ENCODE results near the gene MMP13.
"Not testable (repeated sequence)": the region's sequence is repeated elsewhere in the genome, so short reads cannot be mapped to it uniquely, and the experiment has no call there.

MMP13 gene

DNA sequence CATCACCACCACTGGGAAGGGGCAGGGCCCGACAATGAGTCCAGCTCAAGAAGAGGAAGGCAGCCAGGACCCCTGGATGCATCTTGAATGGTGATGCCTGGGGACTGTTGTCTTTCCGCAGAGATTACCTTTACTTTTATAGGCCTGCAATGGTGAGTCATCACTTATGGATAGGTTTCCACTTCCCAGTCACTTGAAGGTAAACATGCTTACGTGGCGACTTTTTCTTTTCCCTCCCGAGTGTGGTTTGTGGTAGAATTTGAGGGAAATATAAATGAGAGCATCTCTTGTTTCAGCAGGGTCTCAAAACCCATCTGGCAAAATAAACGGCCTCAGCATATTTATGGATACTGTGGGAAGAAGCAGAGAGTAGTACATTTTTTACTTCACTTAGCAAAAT lies at the start of gene MMP13:
MMP13 (minus strand) TSS at position 109 of the 400 bp plus-strand sequence; CDS start at position 82, 27 bp downstream.
- Histone ChIP-seq H3K4me3 (ENCODE audit: low read depth in 1 of 5, low read length in 5 of 5) (no peak within 1 kb of the TSS), H3K4me1 (ENCODE audit: control insufficient read depth in 5 of 5, insufficient read depth in 5 of 5, low read length in 5 of 5) (no peaks in the 10 kb centered on the region), H3K27me3 (ENCODE audit: control insufficient read depth in 5 of 5, insufficient read depth in 4 of 5, low read length in 5 of 5) (no peaks in the 10 kb centered on the region), H3K9me3 (ENCODE audit: control insufficient read depth in 5 of 5, low read length in 5 of 5) (no peaks in the 10 kb centered on the region), H3K27ac (ENCODE audit: low read depth, low read length) (no peak within 1 kb of the TSS), H3K36me3 (ENCODE audit: control insufficient read depth in 5 of 5, insufficient read depth in 5 of 5, low read length in 5 of 5) (no peaks in the 10 kb centered on the region), H3K9ac (ENCODE audit: low read length in 5 of 5) (no peak within 1 kb of the TSS)

DNA sequence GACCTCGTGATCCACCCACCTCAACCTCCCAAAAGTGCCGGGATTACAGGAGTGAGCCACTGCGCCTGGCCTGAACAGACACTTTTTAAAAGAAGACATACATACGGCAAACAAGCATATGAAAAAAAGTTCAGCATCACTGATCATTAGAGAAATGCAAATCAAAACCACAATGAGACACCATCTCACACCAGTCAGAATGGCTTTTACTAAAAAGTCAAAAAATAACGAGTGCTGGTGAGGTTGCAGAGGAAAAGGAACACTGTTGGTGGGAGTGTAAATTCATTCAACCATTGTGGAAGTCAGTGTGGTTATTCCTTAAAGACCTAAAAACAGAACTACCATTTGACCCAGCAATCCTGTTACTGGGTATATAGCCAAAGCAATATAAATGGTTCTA lies 48.7 kb upstream of the MMP13 start:
- not testable (repeated sequence) for H3K9me3 ChIP-seq (ENCODE audit: control insufficient read depth in 5 of 5, low read length in 5 of 5); H3K4me3 ChIP-seq (ENCODE audit: low read depth in 1 of 5, low read length in 5 of 5); H3K36me3 ChIP-seq (ENCODE audit: control insufficient read depth in 5 of 5, insufficient read depth in 5 of 5, low read length in 5 of 5); H3K27ac ChIP-seq (ENCODE audit: low read depth, low read length); H3K27me3 ChIP-seq (ENCODE audit: control insufficient read depth in 5 of 5, insufficient read depth in 4 of 5, low read length in 5 of 5); H3K4me1 ChIP-seq (ENCODE audit: control insufficient read depth in 5 of 5, insufficient read depth in 5 of 5, low read length in 5 of 5); H3K9ac ChIP-seq (ENCODE audit: low read length in 5 of 5)

DNA sequence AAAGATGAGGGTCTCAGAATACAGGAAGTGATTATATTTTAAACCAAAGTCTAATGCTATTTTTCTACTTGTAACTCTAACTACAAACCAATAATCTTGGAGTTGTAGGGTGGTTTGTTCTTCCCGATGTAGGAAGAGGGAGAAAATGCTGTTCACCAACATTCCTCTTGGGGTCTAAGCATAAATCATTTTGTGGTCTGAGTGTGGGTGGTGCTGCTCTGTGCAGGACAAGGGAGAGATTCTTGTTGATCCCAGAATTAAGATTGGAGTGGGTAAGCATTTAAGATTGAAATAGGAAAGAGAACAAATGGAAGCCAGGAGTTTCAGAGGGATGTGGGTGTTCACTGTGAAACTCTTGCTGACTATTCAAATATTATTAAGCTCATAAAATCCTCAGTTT lies 38.6 kb upstream of the MMP13 start:
- no peak overlapping the region for H3K4me3 ChIP-seq (ENCODE audit: low read depth in 1 of 5, low read length in 5 of 5)
- H3K36me3 ChIP-seq (ENCODE audit: control insufficient read depth in 5 of 5, insufficient read depth in 5 of 5, low read length in 5 of 5) = no peaks in the 10 kb centered on the region
- no peaks in the 10 kb centered on the region for H3K4me1 ChIP-seq (ENCODE audit: control insufficient read depth in 5 of 5, insufficient read depth in 5 of 5, low read length in 5 of 5)
- no peak overlapping the region for H3K9ac ChIP-seq (ENCODE audit: low read length in 5 of 5)
- H3K9me3 ChIP-seq (ENCODE audit: control insufficient read depth in 5 of 5, low read length in 5 of 5) = no peaks in the 10 kb centered on the region
- no peaks in the 10 kb centered on the region for H3K27me3 ChIP-seq (ENCODE audit: control insufficient read depth in 5 of 5, insufficient read depth in 4 of 5, low read length in 5 of 5)
- H3K27ac ChIP-seq (ENCODE audit: low read depth, low read length) = no peak overlapping the region

DNA sequence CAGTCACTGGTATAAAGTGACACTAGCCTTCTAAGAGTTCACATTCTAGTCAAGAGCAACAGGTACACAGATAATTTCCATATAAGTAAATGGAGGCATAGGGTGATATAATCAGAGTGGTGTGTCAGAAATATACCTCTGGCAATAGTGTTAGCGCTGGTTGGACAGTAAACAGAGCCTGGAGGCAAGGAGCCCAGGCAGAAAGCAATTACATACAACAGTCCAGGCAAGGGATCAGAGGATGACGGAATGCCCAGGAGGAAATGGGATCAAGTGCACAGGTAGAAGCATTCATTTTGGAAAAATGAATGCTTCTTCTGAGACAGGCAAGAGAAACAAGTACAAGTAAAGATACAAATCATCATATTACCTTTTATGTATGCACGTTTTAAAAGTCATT lies 36.2 kb upstream of the MMP13 start:
- Histone ChIP-seq H3K9me3 (ENCODE audit: control insufficient read depth in 5 of 5, low read length in 5 of 5) (no peaks in the 10 kb centered on the region), H3K27me3 (ENCODE audit: control insufficient read depth in 5 of 5, insufficient read depth in 4 of 5, low read length in 5 of 5) (no peaks in the 10 kb centered on the region), H3K4me1 (ENCODE audit: control insufficient read depth in 5 of 5, insufficient read depth in 5 of 5, low read length in 5 of 5) (no peaks in the 10 kb centered on the region), H3K27ac (ENCODE audit: low read depth, low read length) (no peak overlapping the region), H3K36me3 (ENCODE audit: control insufficient read depth in 5 of 5, insufficient read depth in 5 of 5, low read length in 5 of 5) (no peaks in the 10 kb centered on the region), H3K9ac (ENCODE audit: low read length in 5 of 5) (no peak overlapping the region), H3K4me3 (ENCODE audit: low read depth in 1 of 5, low read length in 5 of 5) (no peak overlapping the region)

DNA sequence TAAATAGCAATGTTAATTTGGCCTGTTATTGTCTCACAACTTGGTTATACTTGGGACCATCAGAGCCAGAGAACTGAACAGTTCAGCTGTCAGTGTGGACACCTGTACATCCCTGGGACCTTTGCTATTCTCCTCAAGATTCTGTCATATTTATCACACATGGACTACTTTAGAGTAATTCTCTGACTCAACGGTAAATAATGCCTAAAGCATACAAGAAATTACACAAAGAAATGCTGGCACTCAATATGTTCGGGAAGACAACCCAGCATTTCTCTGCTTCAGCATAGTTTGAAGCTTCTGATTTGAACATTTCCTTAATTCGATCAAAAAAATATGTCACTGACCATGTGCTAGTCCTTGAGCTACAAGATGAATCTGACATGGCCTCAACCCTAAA lies 34.6 kb upstream of the MMP13 start:
- no peaks in the 10 kb centered on the region for H3K36me3 ChIP-seq (ENCODE audit: control insufficient read depth in 5 of 5, insufficient read depth in 5 of 5, low read length in 5 of 5)
- no peak overlapping the region for H3K27ac ChIP-seq (ENCODE audit: low read depth, low read length)
- H3K9ac ChIP-seq (ENCODE audit: low read length in 5 of 5) = no peak overlapping the region
- no peaks in the 10 kb centered on the region for H3K9me3 ChIP-seq (ENCODE audit: control insufficient read depth in 5 of 5, low read length in 5 of 5)
- no peak overlapping the region for H3K4me3 ChIP-seq (ENCODE audit: low read depth in 1 of 5, low read length in 5 of 5)
- no peaks in the 10 kb centered on the region for H3K27me3 ChIP-seq (ENCODE audit: control insufficient read depth in 5 of 5, insufficient read depth in 4 of 5, low read length in 5 of 5)
- H3K4me1 ChIP-seq (ENCODE audit: control insufficient read depth in 5 of 5, insufficient read depth in 5 of 5, low read length in 5 of 5) = peaks cover 0 to 4% (median 0%) of the 10 kb centered on the region in 5 donors

DNA sequence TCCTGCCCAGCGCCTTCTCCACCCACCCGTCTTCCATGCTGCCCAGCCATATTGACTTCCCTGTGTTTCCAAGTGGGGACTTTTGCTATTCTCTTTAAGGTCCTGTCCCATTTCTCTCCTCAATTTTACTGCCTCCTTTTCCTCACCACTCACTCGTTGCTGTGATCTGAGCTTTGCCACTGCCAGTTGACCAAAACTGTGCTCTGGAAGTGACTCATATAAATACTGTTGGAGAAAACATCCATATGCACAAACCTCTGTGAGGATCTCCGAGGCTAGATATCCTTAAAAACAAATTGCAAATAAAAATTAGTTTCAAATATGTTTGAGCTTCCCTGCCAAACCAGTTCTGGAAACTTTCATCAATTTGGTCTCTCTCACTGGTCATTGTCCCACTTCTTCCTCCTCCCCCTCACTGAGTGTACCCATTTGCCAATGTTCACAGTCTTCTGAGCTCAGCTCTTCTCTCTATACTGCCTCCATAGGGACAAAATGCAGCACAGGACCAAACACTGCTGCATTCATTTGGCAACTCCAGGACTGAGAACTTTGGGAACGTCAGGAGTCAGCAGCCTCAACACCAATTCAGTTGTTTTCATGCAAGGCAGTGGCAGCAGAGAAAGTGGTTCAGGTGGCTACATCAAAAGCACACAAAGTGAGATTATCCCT lies 34.0 kb upstream of the MMP13 start:
- Histone ChIP-seq H3K4me1 (ENCODE audit: control insufficient read depth in 5 of 5, insufficient read depth in 5 of 5, low read length in 5 of 5) (peaks cover 0 to 4% (median 0%) of the 10 kb centered on the region in 5 donors), H3K36me3 (ENCODE audit: control insufficient read depth in 5 of 5, insufficient read depth in 5 of 5, low read length in 5 of 5) (no peaks in the 10 kb centered on the region), H3K9ac (ENCODE audit: low read length in 5 of 5) (no peak overlapping the region), H3K27ac (ENCODE audit: low read depth, low read length) (no peak overlapping the region), H3K27me3 (ENCODE audit: control insufficient read depth in 5 of 5, insufficient read depth in 4 of 5, low read length in 5 of 5) (no peaks in the 10 kb centered on the region), H3K4me3 (ENCODE audit: low read depth in 1 of 5, low read length in 5 of 5) (no peak overlapping the region), H3K9me3 (ENCODE audit: control insufficient read depth in 5 of 5, low read length in 5 of 5) (no peaks in the 10 kb centered on the region)

DNA sequence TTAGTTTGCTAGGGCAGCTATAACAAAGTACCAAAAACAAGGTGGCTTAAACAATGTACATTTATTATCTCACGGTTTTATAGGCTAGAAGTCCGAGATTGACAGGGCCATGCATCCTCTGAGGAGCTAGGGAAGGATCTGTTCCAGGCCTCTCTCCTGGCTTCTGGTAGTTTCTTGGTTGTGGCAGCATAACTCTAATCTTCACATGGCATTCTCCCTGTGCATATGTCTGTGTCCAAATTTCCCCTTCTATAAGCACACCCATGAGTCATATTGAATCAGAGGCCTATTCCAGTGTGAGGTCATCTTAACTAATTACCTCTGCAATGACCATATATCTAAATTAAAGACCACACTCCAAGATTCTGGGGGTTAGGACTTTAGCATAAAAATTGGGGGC lies 31.3 kb upstream of the MMP13 start:
- Histone ChIP-seq H3K36me3 (ENCODE audit: control insufficient read depth in 5 of 5, insufficient read depth in 5 of 5, low read length in 5 of 5) (no peaks in the 10 kb centered on the region), H3K27ac (ENCODE audit: low read depth, low read length) (no peak overlapping the region), H3K4me1 (ENCODE audit: control insufficient read depth in 5 of 5, insufficient read depth in 5 of 5, low read length in 5 of 5) (peaks cover 0 to 7% (median 4%) of the 10 kb centered on the region in 5 donors), H3K27me3 (ENCODE audit: control insufficient read depth in 5 of 5, insufficient read depth in 4 of 5, low read length in 5 of 5) (no peaks in the 10 kb centered on the region), H3K9me3 (ENCODE audit: control insufficient read depth in 5 of 5, low read length in 5 of 5) (no peaks in the 10 kb centered on the region), H3K9ac (ENCODE audit: low read length in 5 of 5) (no peak overlapping the region), H3K4me3 (ENCODE audit: low read depth in 1 of 5, low read length in 5 of 5) (no peak overlapping the region)

DNA sequence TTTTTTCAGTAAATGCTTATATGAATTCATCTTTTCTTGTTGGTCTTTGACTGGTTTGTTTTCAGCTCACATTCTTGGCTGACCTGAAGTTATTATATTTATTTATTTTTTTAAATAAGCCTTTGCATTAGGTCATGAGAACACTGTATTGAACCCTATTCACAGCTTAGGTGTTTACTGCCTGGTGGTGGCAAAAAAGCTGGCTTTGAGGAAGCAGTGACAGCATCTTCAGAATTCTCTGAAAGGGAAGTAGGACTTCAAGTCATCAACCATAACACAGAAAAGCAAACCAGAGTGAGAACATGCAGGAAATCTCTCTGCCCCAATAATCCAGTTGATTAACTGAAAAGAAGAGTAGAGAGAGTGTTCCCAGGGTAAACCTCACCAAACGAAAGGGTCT lies 30.3 kb upstream of the MMP13 start:
- Histone ChIP-seq H3K9me3 (ENCODE audit: control insufficient read depth in 5 of 5, low read length in 5 of 5) (no peaks in the 10 kb centered on the region), H3K4me1 (ENCODE audit: control insufficient read depth in 5 of 5, insufficient read depth in 5 of 5, low read length in 5 of 5) (peaks cover 0 to 7% (median 4%) of the 10 kb centered on the region in 5 donors), H3K36me3 (ENCODE audit: control insufficient read depth in 5 of 5, insufficient read depth in 5 of 5, low read length in 5 of 5) (no peaks in the 10 kb centered on the region), H3K27me3 (ENCODE audit: control insufficient read depth in 5 of 5, insufficient read depth in 4 of 5, low read length in 5 of 5) (no peaks in the 10 kb centered on the region), H3K27ac (ENCODE audit: low read depth, low read length) (no peak overlapping the region), H3K4me3 (ENCODE audit: low read depth in 1 of 5, low read length in 5 of 5) (no peak overlapping the region), H3K9ac (ENCODE audit: low read length in 5 of 5) (no peak overlapping the region)

DNA sequence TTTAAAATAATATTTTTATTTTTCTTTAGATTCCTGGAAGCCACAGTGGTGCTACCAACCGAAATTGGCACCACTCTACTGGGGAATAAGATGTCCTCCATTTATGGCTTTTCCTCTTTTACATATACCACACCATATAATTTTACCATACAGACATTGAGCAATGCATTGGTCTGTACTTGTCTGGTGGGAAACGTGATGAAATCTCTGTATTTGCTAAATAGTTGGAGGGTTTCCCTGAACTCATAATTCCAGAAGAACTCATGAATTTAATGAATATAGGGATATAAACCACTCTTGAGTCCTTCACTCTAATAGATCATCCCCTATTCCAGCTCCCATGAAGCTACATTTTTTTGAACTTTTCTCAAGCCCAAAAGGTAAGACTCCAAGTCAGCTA lies 28.0 kb upstream of the MMP13 start:
- Histone ChIP-seq H3K9me3 (ENCODE audit: control insufficient read depth in 5 of 5, low read length in 5 of 5) (no peaks in the 10 kb centered on the region), H3K36me3 (ENCODE audit: control insufficient read depth in 5 of 5, insufficient read depth in 5 of 5, low read length in 5 of 5) (no peaks in the 10 kb centered on the region), H3K27ac (ENCODE audit: low read depth, low read length) (no peak overlapping the region), H3K9ac (ENCODE audit: low read length in 5 of 5) (no peak overlapping the region), H3K27me3 (ENCODE audit: control insufficient read depth in 5 of 5, insufficient read depth in 4 of 5, low read length in 5 of 5) (no peaks in the 10 kb centered on the region), H3K4me3 (ENCODE audit: low read depth in 1 of 5, low read length in 5 of 5) (no peak overlapping the region), H3K4me1 (ENCODE audit: control insufficient read depth in 5 of 5, insufficient read depth in 5 of 5, low read length in 5 of 5) (peaks cover 0 to 7% (median 4%) of the 10 kb centered on the region in 5 donors)

DNA sequence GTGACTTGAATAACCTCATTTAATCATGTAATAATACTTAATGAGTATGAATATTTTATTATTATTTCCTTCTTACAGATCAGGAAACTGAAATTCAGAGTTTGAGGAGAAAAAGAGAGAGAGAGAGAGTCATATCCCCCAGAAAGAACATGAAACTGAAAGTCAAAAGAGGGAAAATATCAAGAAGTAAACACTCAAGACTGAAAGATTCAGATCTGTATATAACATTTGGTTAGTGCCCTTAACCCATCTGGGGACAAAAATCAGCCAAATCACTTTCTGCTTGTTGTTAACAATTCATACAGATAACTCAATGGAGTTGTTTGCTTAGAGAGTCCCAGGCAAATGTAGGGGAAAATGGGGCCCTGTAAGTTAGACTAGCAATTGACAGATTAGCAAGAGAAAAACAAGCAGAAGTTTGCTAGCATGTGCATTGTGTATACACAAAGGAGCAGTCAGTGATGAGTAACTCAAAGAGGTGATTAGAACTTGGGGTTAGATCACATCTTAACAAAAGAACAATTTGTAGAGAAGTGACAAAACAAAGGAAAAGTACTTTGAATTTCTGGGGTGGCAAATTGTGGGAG lies 25.9 kb upstream of the MMP13 start:
- no peaks in the 10 kb centered on the region for H3K36me3 ChIP-seq (ENCODE audit: control insufficient read depth in 5 of 5, insufficient read depth in 5 of 5, low read length in 5 of 5)
- no peaks in the 10 kb centered on the region for H3K27me3 ChIP-seq (ENCODE audit: control insufficient read depth in 5 of 5, insufficient read depth in 4 of 5, low read length in 5 of 5)
- no peaks in the 10 kb centered on the region for H3K9me3 ChIP-seq (ENCODE audit: control insufficient read depth in 5 of 5, low read length in 5 of 5)
- H3K4me1 ChIP-seq (ENCODE audit: control insufficient read depth in 5 of 5, insufficient read depth in 5 of 5, low read length in 5 of 5) = peaks cover 0 to 7% (median 3%) of the 10 kb centered on the region in 5 donors
- H3K27ac ChIP-seq (ENCODE audit: low read depth, low read length) = no peak overlapping the region
- H3K4me3 ChIP-seq (ENCODE audit: low read depth in 1 of 5, low read length in 5 of 5) = no peak overlapping the region
- no peak overlapping the region for H3K9ac ChIP-seq (ENCODE audit: low read length in 5 of 5)
